HepG2 (cell line): Measurements from ENCODE around the gene LENG1. TPM values are rescaled to one million over a fixed set of nuclear protein-coding genes. Genes with fewer than 3 reads are reported as not detected.

Experiments
- BHLHE40 ChIP-seq: IDR thresholded peaks from 2 replicates; pipeline ENCODE4 v1.6.1; 2011; ENCODE audit warnings: low read length, improper control_type of control experiment
- CENPT ChIP-seq: sonication (generic); formaldehyde crosslinking; IDR thresholded peaks from 2 replicates; pipeline ENCODE4 v1.8.0; 2022; ENCODE audit warnings: low read depth, mild to moderate bottlenecking, moderate library complexity, missing genetic modification reagents
- HNF4A ChIP-seq: sonication (generic); formaldehyde crosslinking; IDR thresholded peaks from 2 replicates; pipeline ENCODE4 v1.4.0; 2020; ENCODE audit warnings: missing genetic modification reagents
- HNF4G ChIP-seq, 2 experiments: sonication (generic) in 1 of 2; formaldehyde crosslinking in 1 of 2; IDR thresholded peaks; 2 replicates each; pipeline versions ENCODE4 v1.4.0 to v1.6.1; 2011 to 2020; ENCODE audit warnings: borderline replicate concordance in 2 of 2, low read depth in 2 of 2, mild to moderate bottlenecking in 2 of 2, low read length in 1 of 2, missing genetic modification reagents in 1 of 2, moderate library complexity in 1 of 2
- HOXA3 ChIP-seq: sonication (generic); formaldehyde crosslinking; IDR thresholded peaks from 2 replicates; pipeline ENCODE4 v1.5.0; 2020; ENCODE audit warnings: missing genetic modification reagents
- KAT7 ChIP-seq: IDR thresholded peaks from 2 replicates; pipeline ENCODE4 v1.6.1; 2018; ENCODE audit warnings: borderline replicate concordance, missing compliant biosample characterization
- NFYC ChIP-seq: IDR thresholded peaks from 2 replicates; pipeline ENCODE4 v1.6.1; 2016; ENCODE audit warnings: missing genetic modification reagents, missing compliant biosample characterization
- ONECUT2 ChIP-seq: sonication (generic); formaldehyde crosslinking; IDR thresholded peaks from 2 replicates; pipeline ENCODE4 v1.4.0; 2020; ENCODE audit warnings: missing genetic modification reagents
- PAWR ChIP-seq: sonication (generic); formaldehyde crosslinking; IDR thresholded peaks from 2 replicates; pipeline ENCODE4 v1.4.0; 2020; ENCODE audit warnings: missing genetic modification reagents, mild to moderate bottlenecking, borderline replicate concordance
- PHF21A ChIP-seq: sonication (generic); formaldehyde crosslinking; IDR thresholded peaks from 2 replicates; pipeline ENCODE4 v1.5.0; 2020; ENCODE audit warnings: mild to moderate bottlenecking, missing genetic modification reagents
- SNAPC2 ChIP-seq: sonication (generic); formaldehyde crosslinking; IDR thresholded peaks from 2 replicates; pipeline ENCODE4 v1.8.1; 2022; ENCODE audit warnings: mild to moderate bottlenecking, missing genetic modification reagents
- ZIK1 ChIP-seq: sonication (generic); formaldehyde crosslinking; IDR thresholded peaks from 2 replicates; pipeline ENCODE4 v1.5.0; 2020; ENCODE audit warnings: mild to moderate bottlenecking, low read depth, missing genetic modification reagents, borderline replicate concordance
- ZNF674 ChIP-seq: sonication (generic); formaldehyde crosslinking; IDR thresholded peaks from 2 replicates; pipeline ENCODE4 v1.5.0; 2020; ENCODE audit warnings: low read depth, mild to moderate bottlenecking, missing genetic modification reagents
- ZNF678 ChIP-seq: sonication (generic); formaldehyde crosslinking; IDR thresholded peaks from 2 replicates; pipeline ENCODE4 v1.4.0; 2020; ENCODE audit warnings: mild to moderate bottlenecking, missing genetic modification reagents
- ZNF724P ChIP-seq: sonication (generic); formaldehyde crosslinking; IDR thresholded peaks from 2 replicates; pipeline ENCODE4 v1.8.0; 2022; ENCODE audit warnings: missing genetic modification reagents, borderline replicate concordance
- ZNF792 ChIP-seq: IDR thresholded peaks from 2 replicates; pipeline ENCODE4 v1.6.1; 2016
- polyA plus RNA-seq, 8 experiments: library from polyadenylated mRNA; depleted of rRNA in 3 of 8; stranded (reverse) in 7 of 8; unstranded in 1 of 8; fragments of >200 nt; fragmentation: Illumina TruSeq in 4 of 8; extraction: Trizol in 4 of 8; gene quantifications; 2 replicates each; pipeline versions ENCODE4 v1.2.1 to v1.2.3, GENCODE V29; 2011 to 2016; ENCODE audit warnings: low read depth in 4 of 8, missing spikeins in 1 of 8, mixed read lengths in 1 of 8; ENCODE audit not compliant: insufficient read depth in 1 of 8
- total RNA-seq, 5 experiments: library from RNA; depleted of rRNA; stranded (reverse); fragments of >200 nt; fragmentation: Illumina TruSeq; extraction: Trizol; gene quantifications; 2 replicates each; pipeline ENCODE4 v1.2.3, GENCODE V29; 2016; ENCODE audit warnings: low read depth in 1 of 5
- TF ChIP-seq, protein P1 (sequence below): IDR thresholded peaks from 2 replicates; pipeline ENCODE4 v1.6.1; 2016; ENCODE audit warnings: mild to moderate bottlenecking, missing biosample characterization, missing genetic modification reagents
- TF ChIP-seq, protein P2 (sequence below): sonication (generic); formaldehyde crosslinking; conservative IDR thresholded peaks from 2 replicates; pipeline ENCODE4 v1.5.0; 2020; ENCODE audit warnings: missing genetic modification reagents
- TF ChIP-seq, protein P3 (sequence below): sonication (generic); formaldehyde crosslinking; IDR thresholded peaks from 2 replicates; pipeline ENCODE4 v1.4.0; 2020; ENCODE audit warnings: missing genetic modification reagents
- TF ChIP-seq, protein P4 (sequence below): fragments of 450-650 bp; IDR thresholded peaks from 2 replicates; pipeline ENCODE4 v1.6.1; 2017
- TF ChIP-seq, protein P5 (sequence below): sonication (generic); formaldehyde crosslinking; conservative IDR thresholded peaks from 2 replicates; pipeline ENCODE4 v1.8.0; 2022; ENCODE audit warnings: missing genetic modification reagents

Gene LENG1
- total and polyA plus RNA-seq, 2 of the 13 experiments (the other 11 are each of a cell fraction or from before 2014, with no cell fraction given) = 1.8 to 3.8 TPM

DNA sequence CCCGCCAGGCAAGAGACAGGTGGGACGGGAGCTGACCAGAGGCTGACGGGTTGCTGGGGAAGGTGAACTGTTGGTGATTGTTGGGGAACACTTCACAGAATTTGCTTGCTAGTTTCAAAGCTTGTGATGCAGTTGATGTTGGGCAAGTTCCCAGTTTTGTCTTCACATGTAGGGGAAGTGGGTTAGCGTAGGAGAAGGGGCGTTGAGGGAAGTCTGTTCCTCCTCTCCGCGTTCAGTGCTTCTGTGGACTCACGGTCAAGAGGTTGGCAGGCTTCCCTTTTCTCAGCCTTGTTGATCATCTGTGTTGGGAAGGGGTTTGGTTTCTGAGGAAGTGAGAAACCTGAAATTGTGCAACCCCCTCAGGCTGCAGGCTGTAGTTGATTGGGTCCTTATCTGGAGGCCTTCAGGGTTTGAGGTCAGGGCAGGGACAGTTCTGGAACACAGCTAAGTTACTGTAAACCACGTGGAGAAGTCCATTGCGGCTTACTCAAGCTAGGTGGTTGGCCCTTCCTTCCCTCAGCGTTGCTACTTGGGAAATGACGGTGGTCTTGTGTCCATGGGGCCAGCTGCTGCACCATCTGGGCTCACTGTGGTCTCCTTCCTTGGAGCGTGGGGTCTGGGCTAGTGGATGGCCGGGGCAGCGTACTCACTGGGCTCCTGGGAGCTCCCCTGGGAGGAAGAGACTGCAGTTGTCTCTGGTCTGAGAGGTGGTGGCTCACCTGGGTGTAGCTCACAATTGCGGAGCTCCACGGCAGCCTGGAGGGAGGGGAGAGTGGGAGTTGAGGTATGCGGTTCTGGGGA lies 48.7 kb upstream of the LENG1 start (continued):
- TF ChIP-seq PAWR (CRISPR knock-in tag) (no peak), ZNF674 (CRISPR knock-in tag) (no peak), ONECUT2 (0 out of 2 replicates have a peak, but pooled peaks have one; percentile 34), HOXA3 (CRISPR knock-in tag) (no peak), ZNF724P (CRISPR knock-in tag) (0 out of 2 replicates have a peak, but pooled peaks have one; percentile 16), KAT7 (no peak), ZIK1 (CRISPR knock-in tag) (no peak), HNF4A (CRISPR knock-in tag) (no peak; the same call in 1 of the 2 replicates), ZNF678 (CRISPR knock-in tag) (no peak), SNAPC2 (CRISPR knock-in tag) (no peak), HNF4G (IDR thresholded peaks at IDR 0.05; ENCODE audit: borderline replicate concordance, low read depth, low read length) (no peak), HNF4G (CRISPR knock-in tag; IDR thresholded peaks at IDR 0.05; ENCODE audit: borderline replicate concordance, low read depth) (no peak), ZNF792 (CRISPR knock-in tag) (no peak), BHLHE40 (no peak), CENPT (CRISPR knock-in tag) (no peak), NFYC (no peak), PHF21A (CRISPR knock-in tag) (no peak)
- TF ChIP-seq, protein P1, sequence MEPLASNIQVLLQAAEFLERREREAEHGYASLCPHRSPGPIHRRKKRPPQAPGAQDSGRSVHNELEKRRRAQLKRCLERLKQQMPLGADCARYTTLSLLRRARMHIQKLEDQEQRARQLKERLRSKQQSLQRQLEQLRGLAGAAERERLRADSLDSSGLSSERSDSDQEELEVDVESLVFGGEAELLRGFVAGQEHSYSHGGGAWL (CRISPR knock-in tag) = no peak; the same call in 1 of the 2 replicates
- TF ChIP-seq, protein P2, sequence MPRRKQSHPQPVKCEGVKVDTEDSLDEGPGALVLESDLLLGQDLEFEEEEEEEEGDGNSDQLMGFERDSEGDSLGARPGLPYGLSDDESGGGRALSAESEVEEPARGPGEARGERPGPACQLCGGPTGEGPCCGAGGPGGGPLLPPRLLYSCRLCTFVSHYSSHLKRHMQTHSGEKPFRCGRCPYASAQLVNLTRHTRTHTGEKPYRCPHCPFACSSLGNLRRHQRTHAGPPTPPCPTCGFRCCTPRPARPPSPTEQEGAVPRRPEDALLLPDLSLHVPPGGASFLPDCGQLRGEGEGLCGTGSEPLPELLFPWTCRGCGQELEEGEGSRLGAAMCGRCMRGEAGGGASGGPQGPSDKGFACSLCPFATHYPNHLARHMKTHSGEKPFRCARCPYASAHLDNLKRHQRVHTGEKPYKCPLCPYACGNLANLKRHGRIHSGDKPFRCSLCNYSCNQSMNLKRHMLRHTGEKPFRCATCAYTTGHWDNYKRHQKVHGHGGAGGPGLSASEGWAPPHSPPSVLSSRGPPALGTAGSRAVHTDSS (CRISPR knock-in tag) = no peak
- TF ChIP-seq, protein P3, sequence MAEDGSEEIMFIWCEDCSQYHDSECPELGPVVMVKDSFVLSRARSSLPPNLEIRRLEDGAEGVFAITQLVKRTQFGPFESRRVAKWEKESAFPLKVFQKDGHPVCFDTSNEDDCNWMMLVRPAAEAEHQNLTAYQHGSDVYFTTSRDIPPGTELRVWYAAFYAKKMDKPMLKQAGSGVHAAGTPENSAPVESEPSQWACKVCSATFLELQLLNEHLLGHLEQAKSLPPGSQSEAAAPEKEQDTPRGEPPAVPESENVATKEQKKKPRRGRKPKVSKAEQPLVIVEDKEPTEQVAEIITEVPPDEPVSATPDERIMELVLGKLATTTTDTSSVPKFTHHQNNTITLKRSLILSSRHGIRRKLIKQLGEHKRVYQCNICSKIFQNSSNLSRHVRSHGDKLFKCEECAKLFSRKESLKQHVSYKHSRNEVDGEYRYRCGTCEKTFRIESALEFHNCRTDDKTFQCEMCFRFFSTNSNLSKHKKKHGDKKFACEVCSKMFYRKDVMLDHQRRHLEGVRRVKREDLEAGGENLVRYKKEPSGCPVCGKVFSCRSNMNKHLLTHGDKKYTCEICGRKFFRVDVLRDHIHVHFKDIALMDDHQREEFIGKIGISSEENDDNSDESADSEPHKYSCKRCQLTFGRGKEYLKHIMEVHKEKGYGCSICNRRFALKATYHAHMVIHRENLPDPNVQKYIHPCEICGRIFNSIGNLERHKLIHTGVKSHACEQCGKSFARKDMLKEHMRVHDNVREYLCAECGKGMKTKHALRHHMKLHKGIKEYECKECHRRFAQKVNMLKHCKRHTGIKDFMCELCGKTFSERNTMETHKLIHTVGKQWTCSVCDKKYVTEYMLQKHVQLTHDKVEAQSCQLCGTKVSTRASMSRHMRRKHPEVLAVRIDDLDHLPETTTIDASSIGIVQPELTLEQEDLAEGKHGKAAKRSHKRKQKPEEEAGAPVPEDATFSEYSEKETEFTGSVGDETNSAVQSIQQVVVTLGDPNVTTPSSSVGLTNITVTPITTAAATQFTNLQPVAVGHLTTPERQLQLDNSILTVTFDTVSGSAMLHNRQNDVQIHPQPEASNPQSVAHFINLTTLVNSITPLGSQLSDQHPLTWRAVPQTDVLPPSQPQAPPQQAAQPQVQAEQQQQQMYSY (CRISPR knock-in tag) = no peak
- TF ChIP-seq, protein P4, sequence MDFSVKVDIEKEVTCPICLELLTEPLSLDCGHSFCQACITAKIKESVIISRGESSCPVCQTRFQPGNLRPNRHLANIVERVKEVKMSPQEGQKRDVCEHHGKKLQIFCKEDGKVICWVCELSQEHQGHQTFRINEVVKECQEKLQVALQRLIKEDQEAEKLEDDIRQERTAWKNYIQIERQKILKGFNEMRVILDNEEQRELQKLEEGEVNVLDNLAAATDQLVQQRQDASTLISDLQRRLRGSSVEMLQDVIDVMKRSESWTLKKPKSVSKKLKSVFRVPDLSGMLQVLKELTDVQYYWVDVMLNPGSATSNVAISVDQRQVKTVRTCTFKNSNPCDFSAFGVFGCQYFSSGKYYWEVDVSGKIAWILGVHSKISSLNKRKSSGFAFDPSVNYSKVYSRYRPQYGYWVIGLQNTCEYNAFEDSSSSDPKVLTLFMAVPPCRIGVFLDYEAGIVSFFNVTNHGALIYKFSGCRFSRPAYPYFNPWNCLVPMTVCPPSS = no peak
- TF ChIP-seq, protein P5, sequence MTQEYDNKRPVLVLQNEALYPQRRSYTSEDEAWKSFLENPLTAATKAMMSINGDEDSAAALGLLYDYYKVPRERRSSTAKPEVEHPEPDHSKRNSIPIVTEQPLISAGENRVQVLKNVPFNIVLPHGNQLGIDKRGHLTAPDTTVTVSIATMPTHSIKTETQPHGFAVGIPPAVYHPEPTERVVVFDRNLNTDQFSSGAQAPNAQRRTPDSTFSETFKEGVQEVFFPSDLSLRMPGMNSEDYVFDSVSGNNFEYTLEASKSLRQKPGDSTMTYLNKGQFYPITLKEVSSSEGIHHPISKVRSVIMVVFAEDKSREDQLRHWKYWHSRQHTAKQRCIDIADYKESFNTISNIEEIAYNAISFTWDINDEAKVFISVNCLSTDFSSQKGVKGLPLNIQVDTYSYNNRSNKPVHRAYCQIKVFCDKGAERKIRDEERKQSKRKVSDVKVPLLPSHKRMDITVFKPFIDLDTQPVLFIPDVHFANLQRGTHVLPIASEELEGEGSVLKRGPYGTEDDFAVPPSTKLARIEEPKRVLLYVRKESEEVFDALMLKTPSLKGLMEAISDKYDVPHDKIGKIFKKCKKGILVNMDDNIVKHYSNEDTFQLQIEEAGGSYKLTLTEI (CRISPR knock-in tag) = no peak
